MCF 10A (cell line): Measurements from ENCODE around the gene AR. TPM values are rescaled to one million over a fixed set of nuclear protein-coding genes. Genes with fewer than 3 reads are reported as not detected.

ENCODE experiments used
- BruUV-seq: library from RNA; stranded (reverse); fragments of 400-500 nt; replicated peaks from 2 replicates; lab custom pipeline; 2021; lab: Mats Ljungman, UMichigan
- CTCF ChIA-PET: fragments of 300-600 bp; sonication (Branson Sonifier 250); formaldehyde crosslinking; extraction: SDS; loops from one replicate; lab custom pipeline; 2021; ENCODE audit warnings: antibody characterized with exemption, inconsistent platforms; lab: Yijun Ruan, JAX
- POLR2A ChIA-PET: fragments of 300-600, 350-650 bp; sonication (Branson Sonifier 250); formaldehyde crosslinking; extraction: SDS; loops from one replicate; lab custom pipeline; 2020; ENCODE audit warnings: antibody characterized with exemption, inconsistent platforms; lab: Yijun Ruan, JAX
- DNase-seq: peaks from one replicate; pipeline ENCODE4 v3.0.0-alpha.2; 2018; ENCODE audit not compliant: unreplicated experiment
- H3K27ac Mint-ChIP-seq: one replicate; pipeline ENCODE4 v1.8.0; 2022; ENCODE audit warnings: mild to moderate bottlenecking, low read depth, mixed read lengths; ENCODE audit not compliant: unreplicated experiment
- H3K27me3 Mint-ChIP-seq: one replicate; pipeline ENCODE4 v1.8.0; 2022; ENCODE audit warnings: mixed read lengths; ENCODE audit not compliant: insufficient read depth, unreplicated experiment
- H3K36me3 Mint-ChIP-seq: one replicate; pipeline ENCODE4 v1.8.0; 2022; ENCODE audit warnings: mild to moderate bottlenecking, moderate library complexity, mixed read lengths; ENCODE audit not compliant: insufficient read depth, unreplicated experiment
- H3K4me1 Mint-ChIP-seq: one replicate; pipeline ENCODE4 v1.8.0; 2022; ENCODE audit warnings: mixed read lengths; ENCODE audit not compliant: insufficient read depth, unreplicated experiment
- H3K4me3 Mint-ChIP-seq: one replicate; pipeline ENCODE4 v1.8.0; 2022; ENCODE audit warnings: mild to moderate bottlenecking, moderate library complexity, mixed read lengths; ENCODE audit not compliant: unreplicated experiment
- H3K9me3 Mint-ChIP-seq: one replicate; pipeline ENCODE4 v1.8.0; 2022; ENCODE audit warnings: mixed read lengths; ENCODE audit not compliant: unreplicated experiment
- CTCF ChIP-seq: fragments of 200-600 bp; IDR thresholded peaks from one replicate; pipeline ENCODE4 v1.8.0; 2022; ENCODE audit warnings: antibody characterized with exemption, mild to moderate bottlenecking; ENCODE audit not compliant: unreplicated experiment
- intact Hi-C: fragments of 100-400 bp; cut with micrococcal nuclease; formaldehyde crosslinking; loops from 2 replicates; pipeline ENCODE4 v1.14.1; 2022
- total RNA-seq: library from RNA; stranded (reverse); gene quantifications from 2 replicates; pipeline ENCODE4 v1.2.3, GENCODE V29; 2022

Gene AR
- total RNA-seq, 1 experiment from 2014 or later = not detected

GRCh38 chrX:67614423-67614822, 70.6 kb downstream of the AR start:
- Mint-ChIP-seq H3K9me3 (peaks cover 9% of the 10 kb centered on the region), H3K4me3 (no peak overlapping the region), H3K4me1 (peaks cover 5% of the 10 kb centered on the region), H3K36me3 (no peaks in the 10 kb centered on the region), H3K27me3 (no peaks in the 10 kb centered on the region), H3K27ac (peak overlapping the region; percentile 87)
- intact Hi-C loops = no loop called here
- no peak for TF ChIP-seq CTCF
- ChIA-PET CTCF (no interaction called here), POLR2A (no interaction called here)
- peak; percentile 68 for DNase-seq
- no TSS peak for BruUV-seq

GRCh38 chrX:67619253-67619652, 75.4 kb downstream of the AR start:
- Mint-ChIP-seq H3K4me1 (peaks cover 8% of the 10 kb centered on the region), H3K27me3 (no peaks in the 10 kb centered on the region), H3K27ac (no peak overlapping the region), H3K36me3 (no peaks in the 10 kb centered on the region), H3K4me3 (no peak overlapping the region), H3K9me3 (peaks cover 9% of the 10 kb centered on the region)
- intact Hi-C loops = no loop called here
- ChIA-PET POLR2A (no interaction called here), CTCF (interaction anchor here (0.6 to 0.7 kb wide), 2 partner anchors 24 to 28 kb away, joined by 3 to 4 read pairs; no protein-coding TSS in a partner anchor)
- peak; percentile 76 for DNase-seq
- no TSS peak for BruUV-seq
- no peak for TF ChIP-seq CTCF

GRCh38 chrX:67622053-67622585, 78.3 kb downstream of the AR start:
- Mint-ChIP-seq H3K27ac (no peak overlapping the region), H3K4me1 (peaks cover 8% of the 10 kb centered on the region), H3K9me3 (no peaks in the 10 kb centered on the region), H3K4me3 (no peak overlapping the region), H3K27me3 (no peaks in the 10 kb centered on the region), H3K36me3 (no peaks in the 10 kb centered on the region)
- no TSS peak for BruUV-seq
- DNase-seq = no peak
- ChIA-PET POLR2A (no interaction called here), CTCF (no interaction called here)
- intact Hi-C loops = no loop called here
- no peak for TF ChIP-seq CTCF

- ChIA-PET CTCF (no interaction called here), POLR2A (no interaction called here)
- Mint-ChIP-seq H3K4me3 (no peak overlapping the region), H3K27me3 (no peaks in the 10 kb centered on the region), H3K4me1 (peaks cover 3% of the 10 kb centered on the region), H3K9me3 (no peaks in the 10 kb centered on the region), H3K36me3 (no peaks in the 10 kb centered on the region), H3K27ac (no peak overlapping the region)
- BruUV-seq = no TSS peak
- no peak for DNase-seq
- intact Hi-C loops = no loop called here
- TF ChIP-seq CTCF = no peak
These were observed 80.5 kb downstream of the AR start for GRCh38 chrX:67624325-67624724.
